OCI-LY7 (cell line): ENCODE data around the gene FBXW11. TPM values are rescaled to one million over a fixed set of nuclear protein-coding genes. Genes with fewer than 3 reads are reported as not detected.

Source experiments
- BruUV-seq: library from RNA; stranded (reverse); fragments of 400-500 nt; replicated peaks from 2 replicates; lab custom pipeline; 2021; lab: Mats Ljungman, UMichigan
- CTCF ChIA-PET: fragments of 300-600 bp; sonication (Branson Sonifier 250); formaldehyde crosslinking; loops from one replicate; lab custom pipeline; 2022; ENCODE audit warnings: antibody characterized with exemption; ENCODE audit not compliant: unreplicated experiment; lab: Charles Lee
- POLR2A ChIA-PET: fragments of 300-600 bp; sonication (Branson Sonifier 250); formaldehyde crosslinking; loops from one replicate; lab custom pipeline; 2022; ENCODE audit warnings: antibody characterized with exemption; lab: Charles Lee
- DNase-seq: peaks from one replicate; pipeline ENCODE4 v3.0.0-alpha.2; 2015; ENCODE audit warnings: low spot score
- H2AFZ ChIP-seq: fragments of 200-600 bp; sonication (generic), shearing (Covaris generic); 2 replicates; pipeline ENCODE4 v1.6.1; 2014; ENCODE audit warnings: mild to moderate bottlenecking, antibody characterized with exemption, low read length, moderate library complexity
- H3K27ac ChIP-seq: fragments of 200-600 bp; sonication (generic); 2 replicates; pipeline ENCODE4 v1.5.1; 2014; ENCODE audit warnings: mixed run types, low read depth, mild to moderate bottlenecking, moderate library complexity, low read length, inconsistent platforms; ENCODE audit not compliant: poor library complexity, severe bottlenecking
- H3K36me3 ChIP-seq: fragments of 200-600 bp; sonication (generic); 2 replicates; pipeline ENCODE4 v1.6.1; 2014; ENCODE audit warnings: mild to moderate bottlenecking, antibody characterized with exemption, low read length, moderate library complexity, mixed read lengths; ENCODE audit not compliant: insufficient read depth
- H3K4me1 ChIP-seq: fragments of 200-600 bp; sonication (generic); 2 replicates; pipeline ENCODE4 v1.5.1; 2014; ENCODE audit warnings: mild to moderate bottlenecking, low read length; ENCODE audit not compliant: insufficient read depth, poor library complexity, severe bottlenecking
- H3K4me2 ChIP-seq: fragments of 200-600 bp; sonication (generic); 2 replicates; pipeline ENCODE4 v1.6.1; 2014; ENCODE audit warnings: mild to moderate bottlenecking, low read length
- H3K4me3 ChIP-seq: fragments of 200-600 bp; sonication (generic); 2 replicates; pipeline ENCODE4 v1.5.1; 2014; ENCODE audit warnings: mild to moderate bottlenecking, low read depth, low read length; ENCODE audit not compliant: poor library complexity, severe bottlenecking
- H3K79me2 ChIP-seq: fragments of 200-600 bp; sonication (generic); 2 replicates; pipeline ENCODE4 v1.6.1; 2016; ENCODE audit warnings: low read depth, mild to moderate bottlenecking, low read length, moderate library complexity, mixed read lengths; ENCODE audit not compliant: insufficient read depth
- H3K9me2 ChIP-seq: fragments of 200-600 bp; sonication (generic); 2 replicates; pipeline ENCODE4 v1.6.1; 2016; ENCODE audit warnings: mild to moderate bottlenecking, low read length, mixed read lengths; ENCODE audit not compliant: insufficient read depth
- H3K9me3 ChIP-seq: fragments of 200-600 bp; sonication (generic); 2 replicates; pipeline ENCODE4 v1.6.1; 2014; ENCODE audit warnings: mild to moderate bottlenecking, mixed run types, low read length, mixed read lengths
- H4K20me1 ChIP-seq: fragments of 200-600 bp; sonication (generic); 2 replicates; pipeline ENCODE4 v1.6.1; 2014; ENCODE audit warnings: mild to moderate bottlenecking, antibody characterized with exemption, low read length, moderate library complexity, mixed read lengths; ENCODE audit not compliant: insufficient read depth
- EZH2phosphoT487 ChIP-seq: fragments of 200-600 bp; sonication (generic); IDR thresholded peaks from 2 replicates; pipeline ENCODE4 v1.6.1; 2018; ENCODE audit warnings: low read depth, borderline replicate concordance, mild to moderate bottlenecking, mixed run types, antibody characterized with exemption, low read length, moderate library complexity, mixed read lengths
- intact Hi-C: fragments of 100-400 bp; cut with micrococcal nuclease; formaldehyde crosslinking; loops from one replicate; pipeline ENCODE4 v1.10.0; 2022; ENCODE audit not compliant: unreplicated experiment
- total RNA-seq, 2 experiments: library from RNA; depleted of rRNA in 1 of 2; stranded (reverse); fragments of >200 nt in 1 of 2; shearing (Covaris generic) in 1 of 2; gene quantifications; 2 replicates each; pipeline ENCODE4 v1.2.3, GENCODE V29; 2014 to 2022
- TF ChIP-seq, protein P1 (sequence below): fragments of 200-600 bp; sonication (generic); conservative IDR thresholded peaks from 2 replicates; pipeline ENCODE4 v1.5.1; 2014; ENCODE audit warnings: mild to moderate bottlenecking, antibody characterized with exemption, low read length, moderate library complexity, mixed read lengths

The FBXW11 gene
- total RNA-seq, 2 experiments from 2014 or later, result 33.0 to 51.5 TPM

DNA sequence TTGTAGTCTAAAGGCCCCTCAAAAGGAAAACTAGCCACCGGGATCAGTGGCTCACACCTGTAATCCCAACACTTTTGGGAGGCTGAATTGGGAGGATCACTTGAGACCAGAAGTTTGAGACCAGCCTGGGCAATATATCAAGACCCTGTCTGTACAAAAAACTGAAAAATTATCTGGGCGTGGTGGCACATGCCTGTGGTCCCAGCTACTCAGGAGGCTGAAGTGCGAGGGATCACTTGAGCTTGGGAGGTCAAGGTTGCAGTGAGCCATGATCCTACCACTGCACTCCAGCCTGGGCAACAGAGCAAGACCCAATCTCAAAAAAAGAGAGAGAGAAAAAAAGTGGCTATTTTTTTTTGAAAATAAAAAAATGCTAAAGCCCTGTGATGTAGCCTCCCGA lies 55.2 kb downstream of the FBXW11 start:
- Histone ChIP-seq H4K20me1 (peaks cover 22% of the 10 kb centered on the region; the same call in 1 of the 2 replicates), H3K9me3 (no peaks in the 10 kb centered on the region), H3K4me2 (no peak overlapping the region), H3K4me1 (no peaks in the 10 kb centered on the region), H2AFZ (no peak overlapping the region), H3K27ac (no peak overlapping the region), H3K4me3 (no peak overlapping the region), H3K79me2 (peaks cover 48% of the 10 kb centered on the region), H3K36me3 (no peaks in the 10 kb centered on the region), H3K9me2 (no peaks in the 10 kb centered on the region)
- no peak for DNase-seq
- CTCF ChIA-PET, result no interaction called here
- no TSS peak for BruUV-seq
- intact Hi-C loops, result no loop called here
- TF ChIP-seq, protein P1, sequence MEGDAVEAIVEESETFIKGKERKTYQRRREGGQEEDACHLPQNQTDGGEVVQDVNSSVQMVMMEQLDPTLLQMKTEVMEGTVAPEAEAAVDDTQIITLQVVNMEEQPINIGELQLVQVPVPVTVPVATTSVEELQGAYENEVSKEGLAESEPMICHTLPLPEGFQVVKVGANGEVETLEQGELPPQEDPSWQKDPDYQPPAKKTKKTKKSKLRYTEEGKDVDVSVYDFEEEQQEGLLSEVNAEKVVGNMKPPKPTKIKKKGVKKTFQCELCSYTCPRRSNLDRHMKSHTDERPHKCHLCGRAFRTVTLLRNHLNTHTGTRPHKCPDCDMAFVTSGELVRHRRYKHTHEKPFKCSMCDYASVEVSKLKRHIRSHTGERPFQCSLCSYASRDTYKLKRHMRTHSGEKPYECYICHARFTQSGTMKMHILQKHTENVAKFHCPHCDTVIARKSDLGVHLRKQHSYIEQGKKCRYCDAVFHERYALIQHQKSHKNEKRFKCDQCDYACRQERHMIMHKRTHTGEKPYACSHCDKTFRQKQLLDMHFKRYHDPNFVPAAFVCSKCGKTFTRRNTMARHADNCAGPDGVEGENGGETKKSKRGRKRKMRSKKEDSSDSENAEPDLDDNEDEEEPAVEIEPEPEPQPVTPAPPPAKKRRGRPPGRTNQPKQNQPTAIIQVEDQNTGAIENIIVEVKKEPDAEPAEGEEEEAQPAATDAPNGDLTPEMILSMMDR, result no peak
- no peak for TF ChIP-seq EZH2phosphoT487
- POLR2A ChIA-PET, result interaction anchor here (0.7 to 1.4 kb wide), 2 partner anchors 9 to 11 kb away, joined by 3 to 6 read pairs; no protein-coding TSS in a partner anchor

DNA sequence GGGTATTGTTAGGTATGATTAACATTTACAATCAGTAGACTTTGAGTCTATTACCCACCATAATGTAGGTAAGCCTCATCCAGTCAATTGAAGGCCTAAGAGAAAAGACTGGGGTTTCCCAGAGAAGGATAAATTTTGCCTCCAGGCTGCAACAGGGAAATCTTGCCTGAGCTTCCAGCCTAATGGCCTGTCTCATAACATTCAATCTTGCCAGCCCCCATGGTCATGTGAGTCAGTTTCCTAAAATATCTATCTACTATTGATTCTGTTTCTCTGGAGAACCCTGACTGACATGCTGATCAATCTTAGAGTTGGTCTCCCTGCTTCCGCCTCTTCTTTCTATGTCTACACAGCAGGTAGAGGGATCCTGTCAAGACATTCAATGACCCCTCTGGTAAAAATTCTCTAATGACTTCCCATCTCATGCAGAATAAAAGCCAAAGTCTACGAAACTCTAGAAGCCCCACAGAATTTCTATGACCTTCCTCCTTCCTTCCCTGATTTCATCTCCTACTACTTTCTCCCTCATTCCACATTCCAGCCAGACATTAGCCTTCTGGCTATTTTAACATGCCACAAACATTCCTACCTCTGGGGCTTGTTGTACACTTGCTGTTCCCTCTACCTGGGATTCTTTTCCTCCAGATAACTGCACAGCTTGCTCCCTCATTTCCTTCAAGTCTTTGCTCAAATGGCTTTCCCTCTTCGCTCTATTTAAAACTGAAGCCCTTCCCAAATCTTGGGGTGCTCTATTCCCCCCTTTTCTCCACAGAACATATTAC lies 60.2 kb downstream of the FBXW11 start:
- intact Hi-C loops, result no loop called here
- H3K4me1 ChIP-seq, result no peaks in the 10 kb centered on the region
- peaks cover 33% of the 10 kb centered on the region for H3K79me2 ChIP-seq
- no TSS peak for BruUV-seq
- H3K36me3 ChIP-seq, result no peaks in the 10 kb centered on the region
- no peak for DNase-seq
- CTCF ChIA-PET, result no interaction called here
- peaks cover 23% of the 10 kb centered on the region; the same call in 1 of the 2 replicates for H4K20me1 ChIP-seq
- H3K27ac ChIP-seq, result no peak overlapping the region
- no peak overlapping the region for H3K4me2 ChIP-seq
- POLR2A ChIA-PET, result no interaction called here
- TF ChIP-seq, protein P1, result no peak
- no peak overlapping the region for H3K4me3 ChIP-seq
- H2AFZ ChIP-seq, result no peak overlapping the region
- no peaks in the 10 kb centered on the region for H3K9me2 ChIP-seq
- no peaks in the 10 kb centered on the region for H3K9me3 ChIP-seq

DNA sequence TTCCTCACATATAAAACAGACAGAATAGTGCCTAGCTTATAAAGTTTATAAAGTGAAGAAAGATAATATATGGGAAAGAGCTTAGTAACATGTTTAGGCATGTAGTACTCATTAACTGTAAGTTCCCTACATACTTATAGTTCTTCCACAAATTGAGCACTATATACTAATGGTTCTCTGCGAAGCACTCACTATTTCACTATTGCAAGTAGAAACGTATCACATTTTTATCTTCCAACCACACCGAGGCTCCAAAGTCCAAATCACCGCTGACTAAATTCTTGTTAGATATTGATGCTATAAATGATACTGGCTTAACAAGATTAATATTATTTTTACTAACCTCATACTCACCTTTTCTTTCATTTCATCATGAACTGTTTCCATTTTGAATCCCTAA lies 61.0 kb downstream of the FBXW11 start:
- no peak overlapping the region for H2AFZ ChIP-seq
- H3K36me3 ChIP-seq, result no peaks in the 10 kb centered on the region
- BruUV-seq, result TSS peak; percentile 18
- no peaks in the 10 kb centered on the region for H3K4me1 ChIP-seq
- ChIA-PET CTCF (no interaction called here), POLR2A (interaction anchor here (1.0 to 3.0 kb wide), 2 partner anchors 7 to 12 kb away, joined by 3 to 12 read pairs; no protein-coding TSS in a partner anchor)
- no peak overlapping the region for H3K4me2 ChIP-seq
- no peaks in the 10 kb centered on the region for H3K9me2 ChIP-seq
- H3K9me3 ChIP-seq, result no peaks in the 10 kb centered on the region
- H3K4me3 ChIP-seq, result no peak overlapping the region
- intact Hi-C loops, result no loop called here
- H3K27ac ChIP-seq, result no peak overlapping the region
- no peak for DNase-seq
- H3K79me2 ChIP-seq, result peaks cover 33% of the 10 kb centered on the region
- peaks cover 23% of the 10 kb centered on the region; the same call in 1 of the 2 replicates for H4K20me1 ChIP-seq
- no peak for TF ChIP-seq EZH2phosphoT487
- TF ChIP-seq, protein P1, result no peak
